K562 (cell line): ENCODE measurements around the gene NCOA1. TPM values are rescaled to one million over a fixed set of nuclear protein-coding genes. Genes with fewer than 3 reads are reported as not detected.

Source experiments
- ATAC-seq: fragments of 200-7000 bp; cut with Tn5 transposase; 3 replicates; pipeline ENCODE4 v1.9.1; 2020; ENCODE audit warnings: moderate library complexity
- BruUV-seq: library from RNA; stranded (reverse); fragments of 400-500 nt; replicated peaks from 2 replicates; lab custom pipeline; 2021; lab: Mats Ljungman, UMichigan
- CTCF ChIA-PET: fragments of 300-600 bp; formaldehyde crosslinking; extraction: SDS; loops from one replicate; lab custom pipeline; 2021; ENCODE audit warnings: low intra/inter-chr PET ratio; lab: Yijun Ruan, JAX
- POLR2A ChIA-PET: fragments of 300-600, 350-650 bp; sonication (Branson Sonifier 250); formaldehyde crosslinking; extraction: SDS; loops from one replicate; lab custom pipeline; 2021; ENCODE audit warnings: antibody characterized with exemption, inconsistent platforms; lab: Yijun Ruan, JAX
- DNase-seq, 4 experiments: peaks; one replicate each; pipeline versions ENCODE4 v3.0.0 to v3.0.0-alpha.2; 2011 to 2018; ENCODE audit warnings: low spot score in 3 of 4, mixed read lengths in 3 of 4; ENCODE audit errors: extremely low read depth in 1 of 4
- FAIRE-seq: peaks from 2 replicates; lab custom pipeline; 2011; peaks lifted over from hg19 to GRCh38; lab: Jason Lieb, UNC
- H2AFZ ChIP-seq: 2 replicates; pipeline ENCODE4 v1.6.0; 2011; ENCODE audit warnings: low read depth, low read length, control low read depth, inconsistent platforms
- H3K27ac ChIP-seq: fragments of 200-600 bp; 3 replicates; pipeline ENCODE4 v1.8.0; 2011; ENCODE audit warnings: low read depth, mild to moderate bottlenecking, control low read depth, inconsistent platforms, low read length, moderate library complexity, mixed read lengths; ENCODE audit errors: extremely low read depth
- H3K27me3 ChIP-seq, 2 experiments: fragments of 300-600 bp in 1 of 2; 2 replicates in 1 of 2; 3 replicates in 1 of 2; pipeline versions ENCODE4 v1.6.0 to v1.8.0; 2011; ENCODE audit warnings: inconsistent platforms in 2 of 2, low read length in 2 of 2, mild to moderate bottlenecking in 1 of 2, mixed read lengths in 1 of 2, moderate library complexity in 1 of 2; ENCODE audit not compliant: control insufficient read depth in 2 of 2, insufficient read depth in 2 of 2
- H3K36me3 ChIP-seq: fragments of 300-600 bp; 3 replicates; pipeline ENCODE4 v1.8.0; 2011; ENCODE audit warnings: mild to moderate bottlenecking, low read length, inconsistent platforms; ENCODE audit not compliant: control insufficient read depth, insufficient read depth
- H3K4me1 ChIP-seq, 2 experiments: fragments of 200-600 bp in 1 of 2; replicated peaks in 1 of 2; 2 replicates in 1 of 2; 3 replicates in 1 of 2; pipeline versions ENCODE4 v1.5.1 to v1.8.0; 2011; ENCODE audit warnings: inconsistent platforms in 2 of 2, low read length in 2 of 2, mild to moderate bottlenecking in 1 of 2, mixed read lengths in 1 of 2, moderate library complexity in 1 of 2; ENCODE audit not compliant: control insufficient read depth in 2 of 2, insufficient read depth in 2 of 2
- H3K4me2 ChIP-seq: 2 replicates; pipeline ENCODE4 v1.6.1; 2011; ENCODE audit warnings: low read length, control low read depth, inconsistent platforms, mixed read lengths; ENCODE audit not compliant: insufficient read depth
- H3K4me3 ChIP-seq: fragments of 200-600 bp; sonication (generic), shearing (Covaris generic); 2 replicates; pipeline ENCODE4 v1.5.1; 2016; ENCODE audit warnings: control low read depth, inconsistent platforms
- H3K79me2 ChIP-seq: fragments of 200-600 bp; 3 replicates; pipeline ENCODE4 v1.8.0; 2011; ENCODE audit warnings: low read length, inconsistent platforms; ENCODE audit not compliant: control insufficient read depth, insufficient read depth
- H3K9ac ChIP-seq, 2 experiments: 2 replicates each; pipeline versions ENCODE4 v1.6.0 to v1.6.1; 2011; ENCODE audit warnings: low read depth in 2 of 2, low read length in 2 of 2, control low read depth in 1 of 2, inconsistent platforms in 1 of 2, mild to moderate bottlenecking in 1 of 2, mixed read lengths in 1 of 2; ENCODE audit not compliant: insufficient read depth in 1 of 2
- H3K9me1 ChIP-seq: one replicate; pipeline ENCODE4 v1.6.0; 2011; ENCODE audit warnings: inconsistent platforms, mild to moderate bottlenecking, low read length, moderate library complexity; ENCODE audit not compliant: control insufficient read depth, insufficient read depth
- H3K9me3 ChIP-seq: replicated peaks from 2 replicates; pipeline ENCODE4 v1.5.1; 2011; ENCODE audit warnings: low read depth, low read length, inconsistent platforms; ENCODE audit not compliant: control insufficient read depth, insufficient read depth
- H4K20me1 ChIP-seq: replicated peaks from 2 replicates; pipeline ENCODE4 v1.6.1; 2011; ENCODE audit warnings: low read length, inconsistent platforms, mixed read lengths; ENCODE audit not compliant: control insufficient read depth, insufficient read depth
- ATF1 ChIP-seq, 2 experiments: fragments of 450-650 bp in 1 of 2; IDR thresholded peaks; 2 replicates each; pipeline ENCODE4 v1.6.1; 2016; ENCODE audit warnings: missing compliant biosample characterization in 1 of 2, missing genetic modification characterization in 1 of 2
- HDAC1 ChIP-seq, 2 experiments: fragments of 450-650 bp; IDR thresholded peaks; 2 replicates each; pipeline ENCODE4 v1.6.1; 2016 to 2017; ENCODE audit warnings: inconsistent platforms in 1 of 2, mild to moderate bottlenecking in 1 of 2, moderate library complexity in 1 of 2
- MAX ChIP-seq: sonication (generic); formaldehyde crosslinking; IDR thresholded peaks from 2 replicates; pipeline ENCODE4 v1.9.0; 2022; ENCODE audit warnings: mild to moderate bottlenecking, missing genetic modification reagents
- NBN ChIP-seq: fragments of 450-650 bp; IDR thresholded peaks from 2 replicates; pipeline ENCODE4 v1.6.1; 2016; ENCODE audit warnings: low read depth, mild to moderate bottlenecking
- RBM15 ChIP-seq: fragments of 200-400 bp; formaldehyde crosslinking; IDR thresholded peaks from 2 replicates; pipeline ENCODE4 v1.6.1; 2018; ENCODE audit warnings: mild to moderate bottlenecking, low read length, moderate library complexity; ENCODE audit not compliant: insufficient read depth
- ZNF124 ChIP-seq: sonication (generic); formaldehyde crosslinking; IDR thresholded peaks from 2 replicates; pipeline ENCODE4 v1.8.1; 2022; ENCODE audit warnings: missing genetic modification reagents
- ZNF583 ChIP-seq: fragments of 250-450 bp; sonication (Bioruptor Pico); IDR thresholded peaks from 2 replicates; pipeline ENCODE4 v1.4.0; 2020
- WGBS: fragments of 100-300 bp; shearing (Covaris generic); methylation state at CpG from one replicate; pipeline ENCODE4 v1.1.6; 2016; ENCODE audit warnings: low coverage, mixed read lengths; ENCODE audit not compliant: insufficient coverage; ENCODE audit errors: missing lambda C conversion rate; 5-methylcytosine and 5-hydroxymethylcytosine counted together
- in situ Hi-C: fragments of 300-500 bp; cut with MboI; formaldehyde crosslinking; loops from 4 replicates; pipeline ENCODE4 v1.15.0; 2018; ENCODE audit warnings: inconsistent platforms, mixed read lengths
- intact Hi-C: fragments of 100-400 bp; cut with micrococcal nuclease; formaldehyde crosslinking; loops from 2 replicates; pipeline ENCODE4 v1.14.2; 2022
- polyA plus RNA-seq, 8 experiments: library from polyadenylated mRNA; depleted of rRNA in 4 of 8; stranded (reverse) in 5 of 8; unstranded in 3 of 8; fragments of >200 nt; fragmentation: Nextera tagmentation in 2 of 8; fragmentation: Illumina TruSeq in 1 of 8; extraction: Ambion mirVana in 2 of 8; extraction: Trizol in 1 of 8; gene quantifications; 2 replicates each; pipeline versions ENCODE4 v1.2.1 to v1.2.3, GENCODE V29; 2011 to 2014; ENCODE audit warnings: inconsistent platforms in 1 of 8, missing spikeins in 1 of 8
- total RNA-seq, 7 experiments: library from RNA; depleted of rRNA in 6 of 7; stranded (reverse); fragments of >200 nt in 6 of 7; fragmentation: Illumina TruSeq in 2 of 7; extraction: Trizol in 2 of 7; gene quantifications; 2 replicates each; pipeline versions ENCODE4 v1.2.1 to v1.2.3, GENCODE V29; 2011 to 2021; ENCODE audit warnings: low replicate concordance in 1 of 7
- TF ChIP-seq, protein P1 (sequence below): fragments of 450-650 bp; IDR thresholded peaks from 2 replicates; pipeline ENCODE4 v1.6.1; 2016; ENCODE audit warnings: mild to moderate bottlenecking

NCOA1 gene
- total and polyA plus RNA-seq, 9 of the 15 experiments (the other 6 are each of a cell fraction or from before 2014, with no cell fraction given) = 4.9 to 25.7 (median 17.0) TPM

DNA sequence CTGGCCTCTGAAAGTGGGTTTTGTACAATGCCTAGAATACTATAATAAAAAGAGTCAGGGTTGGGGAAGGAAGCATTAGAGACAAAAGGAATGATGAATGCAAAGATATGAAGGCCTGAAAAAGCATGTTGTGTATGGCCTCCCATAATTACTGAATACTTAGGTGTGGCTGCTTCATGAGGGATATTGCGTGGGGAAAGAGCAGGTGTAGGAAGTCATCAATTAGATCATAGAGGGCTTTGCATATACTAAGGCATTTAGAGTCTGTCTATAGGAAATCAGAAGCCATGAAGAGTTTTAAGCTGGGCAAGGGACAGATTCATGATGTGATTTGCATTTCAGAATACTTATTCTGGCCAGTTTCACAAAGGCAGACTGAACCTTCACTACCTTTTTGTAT lies 48.2 kb downstream of the NCOA1 start:
- WGBS = 100% methylated on average over 1 of the region's 1 CpG
- H3K4me1 ChIP-seq = no peaks in the 10 kb centered on the region
- ATAC-seq (no peak), DNase-seq (no peak), FAIRE-seq (no peak)
- H3K27me3 ChIP-seq = no peaks in the 10 kb centered on the region
- H3K4me2 ChIP-seq = no peak overlapping the region
- no peaks in the 10 kb centered on the region for H3K79me2 ChIP-seq
- TF ChIP-seq NBN (no peak), ZNF124 (CRISPR knock-in tag) (no peak), ZNF583 (CRISPR knock-in tag) (no peak), HDAC1 (IDR thresholded peaks at IDR 0.05) (no peak), MAX (CRISPR knock-in tag) (no peak), ATF1 (CRISPR knock-in tag; IDR thresholded peaks at IDR 0.05) (no peak), ATF1 (tag; IDR thresholded peaks at IDR 0.05) (no peak), RBM15 (no peak)
- TF ChIP-seq, protein P1, sequence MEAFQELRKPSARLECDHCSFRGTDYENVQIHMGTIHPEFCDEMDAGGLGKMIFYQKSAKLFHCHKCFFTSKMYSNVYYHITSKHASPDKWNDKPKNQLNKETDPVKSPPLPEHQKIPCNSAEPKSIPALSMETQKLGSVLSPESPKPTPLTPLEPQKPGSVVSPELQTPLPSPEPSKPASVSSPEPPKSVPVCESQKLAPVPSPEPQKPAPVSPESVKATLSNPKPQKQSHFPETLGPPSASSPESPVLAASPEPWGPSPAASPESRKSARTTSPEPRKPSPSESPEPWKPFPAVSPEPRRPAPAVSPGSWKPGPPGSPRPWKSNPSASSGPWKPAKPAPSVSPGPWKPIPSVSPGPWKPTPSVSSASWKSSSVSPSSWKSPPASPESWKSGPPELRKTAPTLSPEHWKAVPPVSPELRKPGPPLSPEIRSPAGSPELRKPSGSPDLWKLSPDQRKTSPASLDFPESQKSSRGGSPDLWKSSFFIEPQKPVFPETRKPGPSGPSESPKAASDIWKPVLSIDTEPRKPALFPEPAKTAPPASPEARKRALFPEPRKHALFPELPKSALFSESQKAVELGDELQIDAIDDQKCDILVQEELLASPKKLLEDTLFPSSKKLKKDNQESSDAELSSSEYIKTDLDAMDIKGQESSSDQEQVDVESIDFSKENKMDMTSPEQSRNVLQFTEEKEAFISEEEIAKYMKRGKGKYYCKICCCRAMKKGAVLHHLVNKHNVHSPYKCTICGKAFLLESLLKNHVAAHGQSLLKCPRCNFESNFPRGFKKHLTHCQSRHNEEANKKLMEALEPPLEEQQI = no peak
- no peak overlapping the region for H2AFZ ChIP-seq
- no peak overlapping the region for H3K9ac ChIP-seq
- intact Hi-C loops (no loop called here), in situ Hi-C loops (no loop called here)
- H3K4me3 ChIP-seq = no peak overlapping the region
- no peaks in the 10 kb centered on the region for H4K20me1 ChIP-seq
- POLR2A ChIA-PET = no interaction called here
- no peak overlapping the region for H3K27ac ChIP-seq
- CTCF ChIA-PET = no interaction called here
- no peaks in the 10 kb centered on the region for H3K9me3 ChIP-seq
- H3K36me3 ChIP-seq = no peaks in the 10 kb centered on the region
- H3K9me1 ChIP-seq = no peaks in the 10 kb centered on the region
- no TSS peak for BruUV-seq
